K562 (cell line): Measurements from ENCODE around the gene LONP1. TPM values are rescaled to one million over a fixed set of nuclear protein-coding genes. Genes with fewer than 3 reads are reported as not detected.

Experiments used
- EWSR1 ChIP-seq: fragments of 450-650 bp; IDR thresholded peaks from 2 replicates; pipeline ENCODE4 v1.6.1; 2018; ENCODE audit warnings: borderline replicate concordance, mild to moderate bottlenecking, low read depth, moderate library complexity; ENCODE audit not compliant: partially characterized antibody
- LCOR ChIP-seq: sonication (generic); formaldehyde crosslinking; IDR thresholded peaks from 2 replicates; pipeline ENCODE4 v1.8.0; 2022; ENCODE audit warnings: mild to moderate bottlenecking, missing genetic modification reagents
- PCBP2 ChIP-seq: fragments of 200-400 bp; formaldehyde crosslinking; IDR thresholded peaks from 2 replicates; pipeline ENCODE4 v1.6.1; 2018; ENCODE audit warnings: low read length, low read depth, mild to moderate bottlenecking, moderate library complexity; ENCODE audit not compliant: poor library complexity, severe bottlenecking
- PHB2 ChIP-seq: fragments of 450-650 bp; IDR thresholded peaks from 2 replicates; pipeline ENCODE4 v1.6.1; 2017; ENCODE audit warnings: low read depth
- RCOR1 ChIP-seq, 2 experiments: IDR thresholded peaks; 2 replicates each; pipeline ENCODE4 v1.6.1; 2012; ENCODE audit warnings: low read depth in 2 of 2, low read length in 2 of 2, borderline replicate concordance in 1 of 2, improper control_type of control experiment in 1 of 2
- RFX5 ChIP-seq: IDR thresholded peaks from 2 replicates; pipeline ENCODE4 v1.6.1; 2011; ENCODE audit warnings: low read depth, mild to moderate bottlenecking, improper control_type of control experiment, low read length
- SMARCC2 ChIP-seq: fragments of 450-650 bp; IDR thresholded peaks from 2 replicates; pipeline ENCODE4 v1.6.1; 2017; ENCODE audit warnings: antibody characterized with exemption, moderate library complexity, mild to moderate bottlenecking, low read depth
- TAF9B ChIP-seq: fragments of 450-650 bp; IDR thresholded peaks from 2 replicates; pipeline ENCODE4 v1.6.1; 2018; ENCODE audit warnings: mild to moderate bottlenecking; ENCODE audit not compliant: partially characterized antibody
- TCFL5 ChIP-seq: fragments of 250-450 bp; sonication (Bioruptor Pico); conservative IDR thresholded peaks from 2 replicates; pipeline ENCODE4 v1.6.1; 2021; ENCODE audit warnings: mild to moderate bottlenecking, moderate library complexity, matching md5 sums
- TSC22D4 ChIP-seq: fragments of 450-650 bp; IDR thresholded peaks from 2 replicates; pipeline ENCODE4 v1.6.1; 2016; ENCODE audit warnings: missing genetic modification characterization, missing biosample characterization, control low read depth
- ZC3H8 ChIP-seq: fragments of 450-650 bp; IDR thresholded peaks from 2 replicates; pipeline ENCODE4 v1.6.1; 2017
- ZFPM2 ChIP-seq: fragments of 250-450 bp; sonication (Bioruptor Pico); IDR thresholded peaks from 2 replicates; pipeline ENCODE4 v1.5.1; 2022; ENCODE audit warnings: mild to moderate bottlenecking
- polyA plus RNA-seq, 8 experiments: library from polyadenylated mRNA; depleted of rRNA in 4 of 8; stranded (reverse) in 5 of 8; unstranded in 3 of 8; fragments of >200 nt; fragmentation: Nextera tagmentation in 2 of 8; fragmentation: Illumina TruSeq in 1 of 8; extraction: Ambion mirVana in 2 of 8; extraction: Trizol in 1 of 8; gene quantifications; 2 replicates each; pipeline versions ENCODE4 v1.2.1 to v1.2.3, GENCODE V29; 2011 to 2014; ENCODE audit warnings: inconsistent platforms in 1 of 8, missing spikeins in 1 of 8
- total RNA-seq, 7 experiments: library from RNA; depleted of rRNA in 6 of 7; stranded (reverse); fragments of >200 nt in 6 of 7; fragmentation: Illumina TruSeq in 2 of 7; extraction: Trizol in 2 of 7; gene quantifications; 2 replicates each; pipeline versions ENCODE4 v1.2.1 to v1.2.3, GENCODE V29; 2011 to 2021; ENCODE audit warnings: low replicate concordance in 1 of 7
- TF ChIP-seq, protein P1 (sequence below): fragments of 450-650 bp; IDR thresholded peaks from 2 replicates; pipeline ENCODE4 v1.6.1; 2017; ENCODE audit warnings: mild to moderate bottlenecking, moderate library complexity
- TF ChIP-seq, protein P2 (sequence below): fragments of 150-350 bp; conservative IDR thresholded peaks from 2 replicates; pipeline ENCODE4 v1.6.1; 2014; ENCODE audit warnings: low read length
- TF ChIP-seq, protein P3 (sequence below): fragments of 250-450 bp; sonication (Bioruptor Pico); IDR thresholded peaks from 2 replicates; pipeline ENCODE4 v1.6.1; 2021; ENCODE audit warnings: mild to moderate bottlenecking
- TF ChIP-seq, protein P4 (sequence below): IDR thresholded peaks from 3 replicates; pipeline ENCODE4 v1.6.1; 2011; ENCODE audit warnings: borderline replicate concordance, mild to moderate bottlenecking; ENCODE audit not compliant: insufficient read length, insufficient read depth

Gene LONP1
- total and polyA plus RNA-seq, 9 of the 15 experiments (the other 6 are each of a cell fraction or from before 2014, with no cell fraction given), result 1.1 to 238 (median 84.5) TPM

DNA sequence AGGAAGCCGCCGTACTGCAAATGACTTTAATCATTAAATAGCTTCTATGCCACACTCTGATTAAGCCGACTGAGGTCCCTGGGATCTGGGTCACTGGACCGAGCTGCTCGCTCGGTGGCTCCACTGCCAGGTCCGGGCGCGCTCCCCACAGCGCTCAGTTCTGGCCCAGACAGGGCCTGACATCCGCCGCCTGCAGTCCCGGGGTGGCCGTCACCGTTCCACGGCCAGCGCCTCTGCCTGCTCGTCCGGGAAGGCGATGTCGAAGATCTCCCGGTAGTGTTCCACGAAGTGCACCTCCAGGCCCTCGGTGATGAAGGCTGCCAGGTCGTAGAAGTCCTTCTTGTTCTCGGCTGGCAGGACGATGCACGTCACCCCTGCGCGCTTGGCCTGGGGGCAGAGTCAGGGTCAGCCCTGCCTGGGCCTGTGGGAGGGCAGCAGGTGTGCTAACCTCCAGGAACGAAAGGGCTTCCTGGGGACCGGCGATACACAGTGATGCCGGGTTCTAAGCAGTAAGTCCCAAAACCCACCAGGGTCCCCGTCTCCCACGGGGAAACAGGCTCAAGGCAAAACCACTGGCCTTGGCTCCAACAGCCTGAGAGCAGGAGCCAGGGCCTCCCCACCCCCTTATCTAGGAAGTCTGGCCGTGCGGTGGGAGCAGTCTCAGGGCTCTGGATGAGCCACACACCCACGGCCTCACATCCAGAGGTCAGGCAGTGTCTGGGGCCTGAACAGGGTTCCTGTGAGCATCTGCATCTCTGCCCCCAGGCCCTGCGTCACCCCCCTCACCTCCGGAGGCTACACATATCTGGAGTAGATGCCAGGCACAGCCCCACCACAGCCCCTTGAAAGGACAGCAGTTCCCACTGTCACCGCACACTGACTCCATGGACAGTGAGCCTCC is 27.9 kb downstream of the LONP1 start (continued):
- TF ChIP-seq, protein P1, sequence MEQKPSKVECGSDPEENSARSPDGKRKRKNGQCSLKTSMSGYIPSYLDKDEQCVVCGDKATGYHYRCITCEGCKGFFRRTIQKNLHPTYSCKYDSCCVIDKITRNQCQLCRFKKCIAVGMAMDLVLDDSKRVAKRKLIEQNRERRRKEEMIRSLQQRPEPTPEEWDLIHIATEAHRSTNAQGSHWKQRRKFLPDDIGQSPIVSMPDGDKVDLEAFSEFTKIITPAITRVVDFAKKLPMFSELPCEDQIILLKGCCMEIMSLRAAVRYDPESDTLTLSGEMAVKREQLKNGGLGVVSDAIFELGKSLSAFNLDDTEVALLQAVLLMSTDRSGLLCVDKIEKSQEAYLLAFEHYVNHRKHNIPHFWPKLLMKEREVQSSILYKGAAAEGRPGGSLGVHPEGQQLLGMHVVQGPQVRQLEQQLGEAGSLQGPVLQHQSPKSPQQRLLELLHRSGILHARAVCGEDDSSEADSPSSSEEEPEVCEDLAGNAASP, result no peak
- no peak for TF ChIP-seq TSC22D4 (tag)
- TF ChIP-seq, protein P2, sequence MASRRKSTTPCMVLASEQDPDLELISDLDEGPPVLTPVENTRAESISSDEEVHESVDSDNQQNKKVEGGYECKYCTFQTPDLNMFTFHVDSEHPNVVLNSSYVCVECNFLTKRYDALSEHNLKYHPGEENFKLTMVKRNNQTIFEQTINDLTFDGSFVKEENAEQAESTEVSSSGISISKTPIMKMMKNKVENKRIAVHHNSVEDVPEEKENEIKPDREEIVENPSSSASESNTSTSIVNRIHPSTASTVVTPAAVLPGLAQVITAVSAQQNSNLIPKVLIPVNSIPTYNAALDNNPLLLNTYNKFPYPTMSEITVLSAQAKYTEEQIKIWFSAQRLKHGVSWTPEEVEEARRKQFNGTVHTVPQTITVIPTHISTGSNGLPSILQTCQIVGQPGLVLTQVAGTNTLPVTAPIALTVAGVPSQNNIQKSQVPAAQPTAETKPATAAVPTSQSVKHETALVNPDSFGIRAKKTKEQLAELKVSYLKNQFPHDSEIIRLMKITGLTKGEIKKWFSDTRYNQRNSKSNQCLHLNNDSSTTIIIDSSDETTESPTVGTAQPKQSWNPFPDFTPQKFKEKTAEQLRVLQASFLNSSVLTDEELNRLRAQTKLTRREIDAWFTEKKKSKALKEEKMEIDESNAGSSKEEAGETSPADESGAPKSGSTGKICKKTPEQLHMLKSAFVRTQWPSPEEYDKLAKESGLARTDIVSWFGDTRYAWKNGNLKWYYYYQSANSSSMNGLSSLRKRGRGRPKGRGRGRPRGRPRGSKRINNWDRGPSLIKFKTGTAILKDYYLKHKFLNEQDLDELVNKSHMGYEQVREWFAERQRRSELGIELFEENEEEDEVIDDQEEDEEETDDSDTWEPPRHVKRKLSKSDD, result no peak
- TF ChIP-seq, protein P3, sequence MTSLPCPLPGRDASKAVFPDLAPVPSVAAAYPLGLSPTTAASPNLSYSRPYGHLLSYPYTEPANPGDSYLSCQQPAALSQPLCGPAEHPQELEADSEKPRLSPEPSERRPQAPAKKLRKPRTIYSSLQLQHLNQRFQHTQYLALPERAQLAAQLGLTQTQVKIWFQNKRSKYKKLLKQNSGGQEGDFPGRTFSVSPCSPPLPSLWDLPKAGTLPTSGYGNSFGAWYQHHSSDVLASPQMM (CRISPR knock-in tag), result no peak
- TF ChIP-seq ZFPM2 (CRISPR knock-in tag), result no peak
- TF ChIP-seq PHB2, result no peak
- TF ChIP-seq RFX5, result no peak
- no peak for TF ChIP-seq TCFL5 (CRISPR knock-in tag)
- TF ChIP-seq, protein P4, sequence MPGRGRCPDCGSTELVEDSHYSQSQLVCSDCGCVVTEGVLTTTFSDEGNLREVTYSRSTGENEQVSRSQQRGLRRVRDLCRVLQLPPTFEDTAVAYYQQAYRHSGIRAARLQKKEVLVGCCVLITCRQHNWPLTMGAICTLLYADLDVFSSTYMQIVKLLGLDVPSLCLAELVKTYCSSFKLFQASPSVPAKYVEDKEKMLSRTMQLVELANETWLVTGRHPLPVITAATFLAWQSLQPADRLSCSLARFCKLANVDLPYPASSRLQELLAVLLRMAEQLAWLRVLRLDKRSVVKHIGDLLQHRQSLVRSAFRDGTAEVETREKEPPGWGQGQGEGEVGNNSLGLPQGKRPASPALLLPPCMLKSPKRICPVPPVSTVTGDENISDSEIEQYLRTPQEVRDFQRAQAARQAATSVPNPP, result no peak
- TF ChIP-seq PCBP2, result no peak
- TF ChIP-seq EWSR1, result no peak
- no peak for TF ChIP-seq SMARCC2
- no peak for TF ChIP-seq RCOR1 (IDR thresholded peaks at IDR 0.05; ENCODE audit: borderline replicate concordance in 1 of 2, low read depth in 2 of 2, low read length in 2 of 2)
- no peak; the same call in none of the 2 replicates for TF ChIP-seq LCOR (CRISPR knock-in tag)
- TF ChIP-seq ZC3H8, result no peak
- no peak for TF ChIP-seq TAF9B
